Hematopoietic multipotent progenitor cell (in vitro differentiated cells): ENCODE data around the gene ADAMTS7. TPM values are rescaled to one million over a fixed set of nuclear protein-coding genes. Genes with fewer than 3 reads are reported as not detected.
"Not testable (repeated sequence)": the region's sequence is repeated elsewhere in the genome, so short reads cannot be mapped to it uniquely, and the experiment has no call there.

Experiments used
- DNase-seq, 3 donors: peaks; one replicate each; pipeline ENCODE4 v3.0.0-alpha.2; 2011 to 2015; ENCODE audit warnings: low read depth in 2 of 3, low spot score in 2 of 3
- total RNA-seq: library from RNA; depleted of rRNA; stranded (reverse); fragments of >200 nt; gene quantifications from one replicate; pipeline ENCODE4 v1.2.3, GENCODE V29; 2012

ADAMTS7 gene
- total RNA-seq, 1 donor = 0.27 TPM

DNA sequence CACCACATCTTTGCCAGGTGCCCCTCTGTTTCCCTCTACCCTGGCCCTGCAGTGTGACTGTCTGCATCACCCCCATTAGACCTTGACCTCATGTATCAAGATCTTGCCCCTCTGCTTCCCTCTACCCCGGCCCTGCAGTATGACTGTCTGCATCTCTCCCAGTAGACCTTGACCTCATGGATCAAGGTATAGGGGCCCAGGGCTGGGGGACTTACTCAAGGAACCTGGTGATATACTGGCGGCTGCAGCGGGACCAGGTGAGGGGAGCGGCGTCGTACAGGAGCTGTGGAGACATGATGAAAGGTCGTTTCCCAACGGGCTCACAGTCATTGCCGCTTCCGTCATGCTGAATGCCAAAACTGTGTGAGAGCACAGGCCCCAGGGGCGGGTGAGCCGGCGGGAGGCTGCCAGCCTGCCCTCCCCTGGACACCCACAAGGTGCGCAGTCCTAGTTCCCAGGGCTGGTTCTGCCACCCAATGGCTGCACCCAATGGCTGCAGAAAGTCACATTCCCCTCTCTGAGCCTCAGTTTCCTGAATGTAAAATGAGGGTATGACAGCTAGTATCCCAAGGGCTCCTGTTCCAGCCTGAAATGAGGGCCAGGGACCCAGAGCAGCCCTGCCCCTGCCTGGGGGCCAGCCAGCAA is 23.1 kb downstream of the ADAMTS7 start:
- DNase-seq = no peak

DNA sequence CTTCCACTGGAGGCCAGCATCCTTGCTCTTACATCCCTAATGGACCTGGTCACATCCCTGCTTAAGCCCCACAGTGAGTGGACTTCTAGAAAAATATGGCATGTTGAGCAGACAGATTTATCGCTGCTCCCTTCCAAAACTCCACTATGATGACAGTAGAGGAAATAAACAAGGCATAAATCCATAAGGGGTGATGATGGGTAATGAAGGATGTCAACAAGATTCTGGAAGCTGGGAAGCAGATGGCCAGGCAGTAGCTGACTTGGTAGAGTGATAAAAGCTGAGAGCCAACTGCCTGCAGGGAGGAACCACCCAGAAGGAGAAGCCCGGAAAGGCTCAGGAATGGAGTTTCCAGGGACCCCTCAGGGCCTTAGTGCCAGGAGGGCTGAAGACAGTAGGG is 28.9 kb downstream of the ADAMTS7 start:
- not testable (repeated sequence) for DNase-seq

DNA sequence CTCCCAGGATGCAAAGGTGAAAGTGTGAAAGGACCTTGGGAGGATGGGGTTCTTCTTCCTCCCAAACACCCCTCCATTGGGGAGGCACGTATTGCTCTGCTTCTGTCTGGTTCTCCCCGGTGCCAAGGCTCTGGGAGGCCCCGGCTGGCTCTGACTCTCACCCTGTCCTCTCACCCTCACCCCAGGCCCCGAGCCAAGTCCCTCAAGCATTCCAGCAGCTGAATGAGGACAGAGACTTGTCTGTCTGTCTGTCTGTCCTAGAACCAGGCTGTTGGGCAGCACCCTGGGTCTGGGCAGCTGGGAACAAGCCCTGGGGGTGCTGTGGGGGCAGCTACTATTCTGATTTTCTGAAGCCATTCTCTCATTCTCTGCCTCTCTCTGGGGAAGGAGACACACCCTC is 29.9 kb downstream of the ADAMTS7 start:
- DNase-seq = not testable (repeated sequence)

DNA sequence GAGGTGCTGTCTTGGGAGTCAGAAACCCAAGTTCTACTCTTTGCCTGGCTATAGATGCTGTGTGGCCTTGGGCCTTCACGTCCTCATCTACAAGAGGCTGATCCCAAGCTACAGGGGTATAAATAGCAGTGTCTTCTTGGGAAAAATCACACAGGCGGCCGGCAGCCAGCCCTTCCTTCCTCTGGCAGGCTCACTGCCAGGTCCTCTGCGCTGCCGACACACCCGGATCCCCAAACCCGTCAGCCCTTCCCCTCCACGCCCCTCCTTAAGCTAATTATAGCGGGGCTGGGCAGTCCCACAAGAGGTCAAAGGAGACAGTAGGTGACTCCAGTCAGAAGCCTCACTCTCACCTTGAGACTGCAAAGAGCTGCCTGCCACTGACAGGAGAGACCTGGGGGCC is 31.3 kb downstream of the ADAMTS7 start:
- not testable (repeated sequence) for DNase-seq

DNA sequence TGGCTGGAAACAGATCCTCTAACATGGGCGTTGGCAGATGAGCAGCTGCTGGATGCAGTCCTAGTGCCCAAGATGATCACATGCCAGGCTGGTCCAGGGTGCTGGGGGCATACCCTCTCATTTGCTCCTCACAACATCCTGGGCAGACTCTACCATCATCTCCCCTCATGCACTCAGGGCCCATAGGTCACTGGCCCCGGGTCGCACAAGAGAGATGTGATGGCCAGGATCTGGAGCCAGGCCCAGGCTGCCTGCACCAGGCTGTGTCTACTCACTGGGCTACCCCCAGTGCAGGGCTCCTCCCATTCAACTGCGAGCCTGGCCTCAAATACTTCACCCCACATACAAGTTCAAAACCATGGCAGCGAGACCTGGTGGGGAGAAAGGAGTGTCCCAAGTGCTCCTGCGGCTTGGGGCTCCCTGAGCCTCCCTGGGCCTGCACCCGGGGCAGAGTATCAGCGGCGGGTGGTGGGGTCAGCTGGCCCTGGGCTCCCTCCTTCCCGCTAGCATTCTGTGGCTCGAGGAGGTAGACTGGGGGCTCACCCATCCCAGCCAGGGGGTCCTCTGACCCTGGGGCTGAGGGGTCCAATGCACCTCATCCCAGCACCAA is 32.0 kb downstream of the ADAMTS7 start:
- DNase-seq = not testable (repeated sequence)

DNA sequence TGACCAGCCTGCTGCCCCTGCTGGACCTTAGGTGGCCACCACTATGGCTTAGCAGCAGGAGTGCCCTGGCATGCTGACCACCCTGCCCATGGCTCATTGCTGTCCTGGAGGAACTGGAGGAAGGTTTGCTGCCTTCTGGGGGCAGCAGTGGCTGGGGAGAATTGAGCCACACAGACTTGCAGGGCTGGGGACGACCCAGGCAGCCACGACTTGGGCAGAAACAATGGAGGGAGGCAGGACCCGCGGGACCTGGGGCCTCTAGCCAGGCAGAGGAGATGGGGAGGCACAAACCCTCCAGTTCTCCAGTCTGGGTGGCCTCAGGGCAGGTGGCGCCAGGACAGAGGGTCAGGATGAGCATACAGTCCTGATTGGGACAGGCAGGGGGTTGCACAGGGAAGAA is 32.8 kb downstream of the ADAMTS7 start:
- DNase-seq = no peak

DNA sequence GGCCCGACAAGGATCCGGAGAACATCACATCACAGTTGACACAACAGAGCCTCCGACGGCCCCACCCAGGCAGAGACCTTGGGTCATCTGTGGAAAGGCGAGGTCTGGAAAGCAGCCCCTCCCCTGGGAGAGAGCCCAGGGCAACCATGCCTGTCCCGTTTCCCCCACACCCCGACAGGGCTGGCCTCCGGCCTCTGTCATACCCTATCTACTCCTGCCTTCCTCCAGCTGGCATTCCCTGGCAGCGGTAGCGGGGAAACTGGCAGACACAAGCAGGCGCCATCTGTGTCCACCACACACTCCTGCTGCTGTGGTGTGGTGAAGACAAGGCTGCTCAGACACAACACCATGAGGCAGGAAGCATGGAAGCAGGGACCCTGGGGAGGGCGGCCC is 33.3 kb downstream of the ADAMTS7 start:
- not testable (repeated sequence) for DNase-seq

DNA sequence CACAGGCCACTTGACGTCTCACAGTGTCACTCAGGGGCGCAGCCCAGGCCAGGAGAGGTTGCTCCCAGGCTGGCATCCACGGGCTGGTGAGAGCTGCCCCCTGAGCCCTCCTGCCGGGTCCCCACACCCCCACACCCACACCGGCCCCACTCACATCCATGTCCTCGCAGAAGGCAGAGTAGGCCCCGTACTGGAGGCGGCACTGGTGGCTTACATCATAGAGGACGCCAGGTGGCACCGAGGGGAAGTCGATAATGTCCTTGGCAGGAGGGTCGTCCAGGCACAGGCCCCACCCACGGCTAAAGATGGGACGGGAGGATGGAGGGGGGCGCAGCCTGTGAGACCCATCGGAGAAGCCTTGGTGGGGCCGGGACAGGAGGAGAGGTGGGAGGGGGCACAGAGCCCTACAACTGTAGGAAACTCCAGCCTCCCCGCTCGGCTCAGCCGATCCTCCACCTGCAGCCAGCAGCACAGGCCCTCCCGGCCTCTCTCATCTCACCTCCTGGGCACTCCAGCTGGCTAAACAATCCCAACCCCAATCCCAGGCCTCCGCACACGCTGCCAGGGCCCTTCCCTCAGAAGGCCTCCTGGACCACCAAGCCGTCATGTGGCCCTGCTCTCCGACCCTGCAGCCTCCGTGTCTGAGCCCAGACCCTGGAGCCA is 33.8 kb downstream of the ADAMTS7 start:
- DNase-seq = not testable (repeated sequence)

DNA sequence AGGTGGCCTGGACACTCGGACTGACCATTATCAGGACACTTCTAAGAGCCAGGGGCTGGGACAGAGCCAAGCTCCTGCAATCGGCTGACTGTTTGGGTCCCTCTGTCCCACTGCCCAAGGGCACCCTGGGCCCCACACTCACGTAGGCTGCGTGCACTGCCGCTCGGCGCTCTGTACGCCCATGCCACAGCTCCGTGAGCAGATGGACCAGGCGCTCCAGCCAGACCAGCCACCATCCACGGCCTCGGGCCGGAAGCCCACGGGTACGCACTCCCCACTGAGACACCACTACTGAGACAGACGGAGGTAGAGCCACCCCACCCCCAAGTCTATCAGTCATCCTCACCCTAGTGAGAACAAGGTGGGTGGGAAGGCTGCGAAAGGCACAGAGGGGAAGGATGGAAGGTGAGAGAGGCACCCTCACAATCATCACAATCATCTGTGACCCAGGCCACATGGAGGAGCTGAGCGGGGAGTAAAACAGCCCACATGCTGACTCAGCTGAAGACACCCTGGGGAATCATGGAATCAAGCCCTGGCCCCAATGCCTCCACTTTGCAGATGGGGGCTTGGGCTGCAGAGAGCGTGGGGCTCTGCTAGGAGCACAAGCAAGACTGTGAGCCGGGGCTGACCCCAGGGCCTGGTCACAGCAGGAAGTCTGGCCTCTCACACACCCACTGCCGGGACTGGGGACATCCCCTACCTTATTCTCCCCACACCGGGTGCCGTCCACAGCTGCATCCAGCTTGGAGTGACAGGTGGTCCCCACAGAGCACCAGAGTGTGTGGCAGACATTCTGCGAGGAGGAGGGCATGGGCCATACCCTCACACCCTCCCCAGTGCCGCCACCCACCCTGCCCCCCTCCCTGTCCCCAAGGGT is 35.0 kb downstream of the ADAMTS7 start:
- not testable (repeated sequence) for DNase-seq

DNA sequence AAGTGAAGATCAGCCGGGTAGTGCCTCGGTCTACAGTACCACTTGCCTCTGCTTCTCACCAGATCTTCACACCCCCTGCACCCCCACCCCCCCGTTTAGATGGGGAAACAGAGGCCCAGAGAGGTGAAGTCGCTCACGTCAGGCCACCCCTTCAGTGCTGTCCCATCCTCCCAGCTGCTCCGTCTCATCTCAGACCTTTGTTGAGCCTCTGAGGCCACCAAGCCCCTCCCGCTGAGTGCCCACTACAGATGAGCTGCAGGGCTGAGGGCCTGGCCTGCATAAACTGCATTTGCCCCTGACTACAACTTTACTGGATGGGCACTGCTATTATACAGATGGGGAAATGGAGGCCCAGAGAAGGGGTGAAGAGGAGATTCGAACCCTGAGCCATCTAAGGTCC is 35.8 kb downstream of the ADAMTS7 start:
- DNase-seq = no peak

DNA sequence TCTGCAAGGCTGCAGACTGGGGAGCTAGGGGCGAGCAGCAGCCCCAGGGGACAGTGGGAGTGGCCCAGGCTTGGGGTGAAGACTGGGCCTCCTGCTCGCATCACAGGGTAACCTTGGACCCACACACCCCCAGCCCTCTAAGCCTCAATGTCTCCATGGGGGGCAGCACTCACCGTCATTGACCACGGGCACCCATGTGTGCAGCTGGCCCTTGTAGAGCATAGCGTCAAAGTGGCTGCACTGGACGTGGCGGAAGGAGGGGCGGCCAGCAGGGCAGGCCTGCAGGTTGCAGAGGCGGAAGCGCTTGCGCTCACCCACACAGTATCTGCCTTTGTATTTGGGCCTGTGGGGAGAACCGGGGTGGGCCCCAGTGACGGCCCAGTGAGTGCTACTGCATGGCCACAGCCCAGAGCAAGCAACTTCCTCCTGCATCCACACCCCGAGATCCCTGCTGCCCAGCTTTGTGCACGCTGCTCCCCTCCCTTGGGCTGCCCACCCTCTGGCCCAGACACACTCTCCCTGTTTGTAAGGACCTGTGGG is 36.7 kb downstream of the ADAMTS7 start:
- not testable (repeated sequence) for DNase-seq

DNA sequence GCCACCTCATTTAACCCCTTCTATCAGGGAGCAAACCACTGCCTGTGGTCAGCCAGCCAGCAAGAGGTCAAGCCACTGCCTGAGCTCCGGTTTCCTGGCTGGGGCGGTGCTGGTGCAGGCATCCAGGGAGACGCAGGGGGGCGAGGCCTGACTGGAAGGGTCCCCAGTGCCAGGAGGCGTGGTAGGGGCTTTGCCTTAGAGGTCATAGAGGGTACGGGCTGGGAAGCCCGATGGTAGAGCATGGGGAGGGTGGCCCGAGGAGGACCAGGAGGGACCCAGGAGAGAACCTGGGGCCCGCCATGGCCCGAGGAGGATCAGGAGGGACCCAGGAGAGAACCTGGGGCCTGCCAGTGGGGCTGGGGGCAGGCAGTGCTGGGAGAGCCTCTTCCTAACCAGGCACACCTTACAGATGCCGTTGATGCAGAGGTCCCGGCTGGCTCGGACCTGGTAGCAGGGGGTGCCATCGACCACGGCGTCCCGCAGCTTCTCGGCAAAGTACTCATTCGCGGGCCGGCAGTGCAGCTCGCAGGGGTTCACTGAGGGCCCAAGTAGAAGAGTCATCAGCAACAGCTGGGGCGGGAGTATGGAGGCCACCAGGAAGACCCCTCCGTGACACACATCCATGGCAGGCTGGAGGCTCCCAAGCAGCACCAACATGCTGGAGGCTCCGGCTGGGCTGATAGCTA is 37.4 kb downstream of the ADAMTS7 start:
- DNase-seq = not testable (repeated sequence)

DNA sequence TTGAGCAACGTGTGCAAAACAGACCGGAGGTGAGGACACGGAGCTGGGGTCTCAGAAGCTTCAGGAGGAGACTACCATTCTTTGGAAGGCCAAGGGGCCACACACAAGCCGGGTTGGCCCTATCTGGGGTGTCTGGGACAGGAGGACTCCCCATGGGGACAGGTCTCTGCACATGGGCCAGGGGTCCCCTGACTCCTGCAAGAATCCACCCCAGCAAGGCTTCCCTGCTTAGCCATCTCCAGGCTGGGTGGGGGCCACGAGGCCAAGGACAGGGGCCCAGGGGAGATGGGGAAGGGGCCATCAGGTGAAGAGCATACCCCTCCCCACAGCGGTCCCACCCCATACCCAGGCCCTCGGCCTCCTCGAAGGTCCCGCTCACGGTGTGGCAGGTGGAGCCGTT is 38.5 kb downstream of the ADAMTS7 start:
- DNase-seq = no peak

DNA sequence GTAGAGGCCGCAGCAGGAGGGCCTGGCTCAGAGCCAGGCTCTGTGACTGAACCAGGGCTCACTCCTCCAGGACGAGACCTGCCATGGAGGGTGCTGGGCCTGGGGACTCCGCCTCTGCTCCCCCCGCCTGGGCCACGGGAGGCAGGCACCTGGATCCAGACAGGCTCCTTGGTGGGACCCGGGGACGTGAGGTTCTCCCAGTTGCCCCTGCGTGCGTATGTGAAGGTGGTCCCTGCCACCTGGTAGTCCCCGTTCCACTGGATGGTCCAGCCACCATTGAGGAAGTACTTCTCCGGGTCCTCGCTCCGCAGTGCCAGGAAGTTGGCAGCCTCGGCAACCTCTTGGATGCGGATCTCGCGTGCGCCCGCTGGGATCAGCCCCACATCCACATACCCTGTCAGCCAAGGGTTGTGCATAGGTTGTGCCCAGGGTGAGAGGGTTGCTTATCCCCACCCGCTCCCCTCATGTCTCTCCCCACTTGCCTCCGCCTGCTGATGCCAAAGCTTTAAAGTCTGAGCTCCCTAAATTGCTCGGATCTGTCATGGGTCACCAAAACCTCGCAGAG is 39.7 kb downstream of the ADAMTS7 start:
- DNase-seq = not testable (repeated sequence)

DNA sequence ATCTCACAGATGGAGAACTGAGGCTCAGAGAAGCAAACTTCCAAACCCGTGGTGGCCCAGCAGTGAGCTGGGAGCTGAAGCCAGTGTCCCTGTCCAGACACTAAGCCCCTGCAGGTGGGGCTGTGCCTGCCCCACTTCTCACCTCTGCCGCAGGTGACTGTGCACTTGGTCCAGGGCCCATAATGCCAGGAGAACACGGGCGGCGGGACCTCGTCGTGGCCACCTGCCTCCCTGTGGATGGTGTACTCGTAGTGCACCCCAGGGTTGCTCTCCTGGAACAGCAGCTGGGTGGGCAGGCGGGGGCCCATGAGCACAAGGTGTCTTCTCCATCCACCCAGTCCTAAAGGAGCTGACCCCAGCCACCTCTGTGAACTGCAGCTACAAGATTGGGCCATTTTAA is 40.2 kb downstream of the ADAMTS7 start:
- not testable (repeated sequence) for DNase-seq

DNA sequence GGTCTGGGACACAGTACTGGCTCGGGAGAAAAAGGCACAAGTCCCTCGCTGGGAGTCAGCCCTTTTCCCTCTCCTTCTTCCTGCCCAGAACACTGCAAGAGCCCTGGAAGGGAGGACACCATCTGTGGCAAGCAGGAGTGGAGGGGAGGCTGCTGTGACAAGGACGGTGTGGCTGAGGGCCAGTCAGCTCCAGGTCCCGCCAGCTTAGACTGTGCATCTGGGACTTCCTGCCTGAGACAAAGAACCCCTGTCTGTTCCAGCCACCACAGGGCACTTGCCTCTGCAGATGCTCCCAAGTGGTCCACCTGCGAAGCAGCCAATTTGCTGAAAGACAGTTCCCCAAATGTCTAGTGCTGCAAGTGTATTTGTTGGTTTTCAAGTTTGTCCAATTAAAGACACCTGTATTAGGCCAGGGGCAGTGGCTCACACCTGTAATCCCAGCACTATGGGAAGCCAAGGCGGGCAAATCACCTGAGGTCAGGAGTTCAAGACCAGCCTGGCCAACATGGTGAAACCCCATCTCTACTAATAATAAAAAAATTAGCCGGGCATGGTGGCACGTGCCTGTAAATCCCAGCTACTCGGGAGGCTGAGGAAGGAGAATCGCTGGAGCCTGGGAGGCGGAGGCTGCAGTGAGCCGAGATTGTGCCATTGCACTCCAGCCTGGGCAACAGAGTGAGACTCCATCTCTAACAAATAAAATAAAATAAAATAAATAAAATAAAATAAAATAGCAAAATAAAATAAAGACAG is 41.6 kb downstream of the ADAMTS7 start:
- not testable (repeated sequence) for DNase-seq

DNA sequence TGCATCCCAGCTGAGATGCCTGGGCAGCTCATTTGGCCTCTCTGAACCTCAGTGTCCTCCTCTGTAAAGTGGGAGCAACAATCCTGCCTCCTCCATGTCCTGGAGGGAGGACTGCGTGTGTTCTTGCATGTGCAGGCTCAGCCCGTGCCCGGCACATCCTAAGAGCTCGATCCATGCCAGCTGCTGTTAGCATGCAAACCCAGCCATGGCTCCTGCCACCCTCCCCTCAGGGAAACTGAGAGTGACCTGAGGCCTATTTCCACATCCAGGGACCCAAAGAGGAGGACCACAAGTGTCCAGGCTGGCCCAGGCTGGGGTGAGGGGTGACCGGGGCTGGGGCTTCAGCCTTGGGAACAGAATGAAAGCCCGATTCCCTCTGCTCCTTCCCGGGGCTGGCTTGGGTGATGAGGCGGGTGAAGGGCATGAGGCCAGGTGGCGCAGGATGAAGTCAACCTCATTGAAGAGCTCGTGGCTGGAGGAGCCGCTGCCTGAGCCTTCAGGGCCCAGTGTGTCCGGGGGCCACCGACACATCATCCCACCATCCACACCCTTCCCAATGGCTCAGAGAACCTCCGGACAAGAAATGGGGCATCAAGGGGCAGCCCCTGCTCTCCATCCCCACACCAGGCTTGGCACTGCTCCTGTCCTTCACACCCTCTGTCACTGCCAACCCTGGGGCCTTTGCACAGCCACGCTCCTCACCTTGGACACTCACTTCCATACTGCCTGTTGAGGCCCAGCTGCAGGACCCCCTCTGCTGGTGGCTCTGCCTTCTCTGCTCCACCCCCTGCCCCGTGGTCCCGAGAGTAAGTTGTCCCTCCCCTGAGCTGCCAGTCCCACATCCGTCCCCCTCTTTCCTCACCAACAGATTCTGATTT is 42.5 kb downstream of the ADAMTS7 start:
- DNase-seq = no peak

DNA sequence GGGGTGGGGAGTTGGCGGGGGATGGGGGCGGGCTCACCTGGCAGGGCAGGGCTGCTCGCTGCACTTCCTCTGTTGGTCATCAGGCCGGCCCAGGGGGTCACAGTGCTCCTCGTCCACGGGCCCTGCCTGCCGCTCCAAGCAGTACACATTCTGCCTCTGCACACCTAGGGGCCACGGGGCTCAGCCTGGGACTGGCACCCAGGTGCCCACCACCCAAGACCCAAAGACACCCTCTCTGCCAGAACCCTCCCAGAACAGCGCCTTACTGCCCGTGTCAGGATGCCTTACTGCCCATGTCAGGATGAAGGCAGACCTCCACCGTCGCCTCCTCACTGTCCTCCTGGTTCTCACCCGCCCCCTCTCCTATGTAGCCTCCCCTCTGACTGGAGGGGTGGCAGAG is 43.2 kb downstream of the ADAMTS7 start:
- no peak for DNase-seq
